Esophagus squamous epithelium (tissue), 4 donors: Measurements from ENCODE around the gene HEATR1.

Source experiments
- POLR2A ChIP-seq, 4 donors: fragments of 450-650 bp; IDR thresholded peaks; one replicate each; pipeline ENCODE4 v1.6.1; 2017; ENCODE audit warnings: antibody characterized with exemption in 4 of 4, mild to moderate bottlenecking in 4 of 4, moderate library complexity in 3 of 4
- TF ChIP-seq, protein P1 (sequence below), 6 experiments: fragments of 450-650 bp in 4 of 6; fragments of 200-600 bp in 2 of 6; sonication (generic) in 2 of 6; IDR thresholded peaks; one replicate each; pipeline ENCODE4 v1.5.1; 2016 to 2019; ENCODE audit warnings: antibody characterized with exemption in 6 of 6, mild to moderate bottlenecking in 4 of 6, moderate library complexity in 4 of 6

GRCh38 chr1:236553370-236553769 lies 50.9 kb downstream of the HEATR1 start:
- TF ChIP-seq, protein P1, sequence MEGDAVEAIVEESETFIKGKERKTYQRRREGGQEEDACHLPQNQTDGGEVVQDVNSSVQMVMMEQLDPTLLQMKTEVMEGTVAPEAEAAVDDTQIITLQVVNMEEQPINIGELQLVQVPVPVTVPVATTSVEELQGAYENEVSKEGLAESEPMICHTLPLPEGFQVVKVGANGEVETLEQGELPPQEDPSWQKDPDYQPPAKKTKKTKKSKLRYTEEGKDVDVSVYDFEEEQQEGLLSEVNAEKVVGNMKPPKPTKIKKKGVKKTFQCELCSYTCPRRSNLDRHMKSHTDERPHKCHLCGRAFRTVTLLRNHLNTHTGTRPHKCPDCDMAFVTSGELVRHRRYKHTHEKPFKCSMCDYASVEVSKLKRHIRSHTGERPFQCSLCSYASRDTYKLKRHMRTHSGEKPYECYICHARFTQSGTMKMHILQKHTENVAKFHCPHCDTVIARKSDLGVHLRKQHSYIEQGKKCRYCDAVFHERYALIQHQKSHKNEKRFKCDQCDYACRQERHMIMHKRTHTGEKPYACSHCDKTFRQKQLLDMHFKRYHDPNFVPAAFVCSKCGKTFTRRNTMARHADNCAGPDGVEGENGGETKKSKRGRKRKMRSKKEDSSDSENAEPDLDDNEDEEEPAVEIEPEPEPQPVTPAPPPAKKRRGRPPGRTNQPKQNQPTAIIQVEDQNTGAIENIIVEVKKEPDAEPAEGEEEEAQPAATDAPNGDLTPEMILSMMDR (IDR thresholded peaks at IDR 0.05), result no peak
- no peak for TF ChIP-seq POLR2A (IDR thresholded peaks at IDR 0.05)
